B cell (primary cell): ENCODE data around the gene COL4A6.

Experiments used
- CTCF ChIP-seq: fragments of 200-600 bp; IDR thresholded peaks from one replicate; pipeline ENCODE4 v1.8.0; 2022; ENCODE audit warnings: antibody characterized with exemption, mild to moderate bottlenecking
- EZH2 ChIP-seq: IDR thresholded peaks from 2 replicates; pipeline ENCODE4 v1.6.1; 2012; ENCODE audit warnings: borderline replicate concordance, low read depth, mild to moderate bottlenecking, moderate library complexity, low read length; ENCODE audit not compliant: insufficient read depth, poor library complexity, severe bottlenecking

GRCh38 chrX:108312011-108312410, 126.2 kb downstream of the COL4A6 start:
- TF ChIP-seq CTCF (no peak), EZH2 (no peak)
